OCI-LY3 (cell line): ENCODE data around the gene ADCY5.

ENCODE experiments used
- CTCF ChIP-seq: fragments of 200-600, 300-600 bp; sonication (generic); IDR thresholded peaks from 2 replicates; pipeline ENCODE4 v1.5.1; 2014; ENCODE audit warnings: antibody characterized with exemption, low read length, low read depth
- EZH2phosphoT487 ChIP-seq: fragments of 200-600 bp; shearing (Covaris generic); IDR thresholded peaks from 2 replicates; pipeline ENCODE4 v1.6.1; 2018; ENCODE audit warnings: antibody characterized with exemption, mixed run types, low read depth

GRCh38 chr3:123446210-123446609 lies 2.7 kb downstream of the ADCY5 start:
- TF ChIP-seq CTCF (no peak), EZH2phosphoT487 (no peak)
